H9 (cell line): ENCODE data around the gene DNM1. TPM values are rescaled to one million over a fixed set of nuclear protein-coding genes. Genes with fewer than 3 reads are reported as not detected.
"Not testable (repeated sequence)": the region's sequence is repeated elsewhere in the genome, so short reads cannot be mapped to it uniquely, and the experiment has no call there.

Source experiments
- DNase-seq: peaks from one replicate; pipeline ENCODE4 v3.0.0-alpha.2; 2017
- H2AFZ ChIP-seq: one replicate; pipeline ENCODE4 v1.6.1; 2013; ENCODE audit warnings: mild to moderate bottlenecking, low read length, control low read depth, moderate library complexity
- H2AK5ac ChIP-seq: 2 replicates; pipeline ENCODE4 v1.6.1; 2013; ENCODE audit warnings: low read length, control low read depth, mixed read lengths; ENCODE audit not compliant: insufficient read length
- H2BK120ac ChIP-seq: one replicate; pipeline ENCODE4 v1.6.1; 2013; ENCODE audit warnings: low read depth, mild to moderate bottlenecking, low read length, control low read depth, inconsistent platforms; ENCODE audit not compliant: poor library complexity, severe bottlenecking
- H2BK12ac ChIP-seq: 2 replicates; pipeline ENCODE4 v1.6.1; 2013; ENCODE audit warnings: low read length, control low read depth, mixed read lengths, low read depth; ENCODE audit not compliant: insufficient read length
- H2BK15ac ChIP-seq: 2 replicates; pipeline ENCODE4 v1.6.1; 2013; ENCODE audit warnings: low read depth, low read length, control low read depth
- H2BK20ac ChIP-seq: one replicate; pipeline ENCODE4 v1.6.1; 2013; ENCODE audit warnings: low read depth, mild to moderate bottlenecking, low read length, control low read depth, inconsistent platforms; ENCODE audit not compliant: poor library complexity, severe bottlenecking
- H2BK5ac ChIP-seq: 2 replicates; pipeline ENCODE4 v1.6.1; 2013; ENCODE audit warnings: low read length, control low read depth, mixed read lengths; ENCODE audit not compliant: insufficient read length
- H3K14ac ChIP-seq: 2 replicates; pipeline ENCODE4 v1.6.1; 2013; ENCODE audit warnings: low read length, control low read depth; ENCODE audit not compliant: insufficient read depth
- H3K18ac ChIP-seq: 2 replicates; pipeline ENCODE4 v1.6.1; 2013; ENCODE audit warnings: low read depth, mild to moderate bottlenecking, mixed read lengths, low read length, control low read depth; ENCODE audit not compliant: insufficient read length
- H3K23ac ChIP-seq: 2 replicates; pipeline ENCODE4 v1.6.1; 2013; ENCODE audit warnings: low read length, control low read depth, mixed read lengths, low read depth; ENCODE audit not compliant: insufficient read length
- H3K23me2 ChIP-seq: 2 replicates; pipeline ENCODE4 v1.6.1; 2013; ENCODE audit warnings: low read depth, mild to moderate bottlenecking, mixed read lengths, low read length, control low read depth; ENCODE audit not compliant: insufficient read length, poor library complexity, severe bottlenecking
- H3K27ac ChIP-seq: 2 replicates; pipeline ENCODE4 v1.5.1; 2013; ENCODE audit warnings: low read length, control low read depth, mixed read lengths, low read depth; ENCODE audit not compliant: insufficient read length
- H3K27me3 ChIP-seq: 2 replicates; pipeline ENCODE4 v1.6.1; 2013; ENCODE audit warnings: low read length, control low read depth, inconsistent platforms; ENCODE audit not compliant: insufficient read depth
- H3K4ac ChIP-seq: 2 replicates; pipeline ENCODE4 v1.6.1; 2013; ENCODE audit warnings: low read depth, mild to moderate bottlenecking, control low read depth, inconsistent platforms, low read length, moderate library complexity
- H3K4me1 ChIP-seq: 2 replicates; pipeline ENCODE4 v1.6.1; 2013; ENCODE audit warnings: low read length, control low read depth, inconsistent platforms; ENCODE audit not compliant: insufficient read depth
- H3K4me2 ChIP-seq: 2 replicates; pipeline ENCODE4 v1.6.1; 2013; ENCODE audit warnings: low read length, control low read depth, mixed read lengths; ENCODE audit not compliant: insufficient read length, insufficient read depth
- H3K56ac ChIP-seq: 2 replicates; pipeline ENCODE4 v1.6.1; 2013; ENCODE audit warnings: low read depth, mild to moderate bottlenecking, mixed read lengths, low read length, control low read depth; ENCODE audit not compliant: insufficient read length
- H3K79me1 ChIP-seq: 2 replicates; pipeline ENCODE4 v1.6.1; 2013; ENCODE audit warnings: low read depth, mild to moderate bottlenecking, moderate library complexity, low read length, control low read depth, inconsistent platforms; ENCODE audit not compliant: insufficient read depth, poor library complexity, severe bottlenecking
- H3K79me2 ChIP-seq: 2 replicates; pipeline ENCODE4 v1.6.1; 2013; ENCODE audit warnings: low read length, control low read depth, inconsistent platforms; ENCODE audit not compliant: insufficient read depth
- H3K9ac ChIP-seq: 2 replicates; pipeline ENCODE4 v1.6.1; 2013; ENCODE audit warnings: low read length, control low read depth, mixed read lengths; ENCODE audit not compliant: insufficient read length; ENCODE audit errors: extremely low read depth
- H3K9me3 ChIP-seq: one replicate; pipeline ENCODE4 v1.6.1; 2013; ENCODE audit warnings: low read depth, low read length, inconsistent platforms; ENCODE audit not compliant: control insufficient read depth
- H3T11ph ChIP-seq: one replicate; pipeline ENCODE4 v1.6.1; 2013; ENCODE audit warnings: mild to moderate bottlenecking, low read length, control low read depth, inconsistent platforms
- H4K20me1 ChIP-seq: one replicate; pipeline ENCODE4 v1.6.1; 2013; ENCODE audit not compliant: control insufficient read depth, insufficient read length, insufficient read depth
- H4K5ac ChIP-seq: 2 replicates; pipeline ENCODE4 v1.6.1; 2013; ENCODE audit warnings: low read depth, mild to moderate bottlenecking, mixed read lengths, low read length, control low read depth; ENCODE audit not compliant: insufficient read length
- H4K8ac ChIP-seq: replicated peaks from 2 replicates; pipeline ENCODE4 v1.6.1; 2013; ENCODE audit warnings: low read length, control low read depth, mixed read lengths, low read depth; ENCODE audit not compliant: insufficient read length
- H4K91ac ChIP-seq: 2 replicates; pipeline ENCODE4 v1.6.1; 2013; ENCODE audit warnings: low read depth, mild to moderate bottlenecking, moderate library complexity, mixed read lengths, low read length, control low read depth; ENCODE audit not compliant: insufficient read length
- H3K27ac Mint-ChIP-seq, 3 experiments: 2 replicates in 2 of 3; 3 replicates in 1 of 3; pipeline ENCODE4 v1.8.0; 2020 to 2021; ENCODE audit warnings: mixed read lengths in 3 of 3, mild to moderate bottlenecking in 1 of 3, moderate library complexity in 1 of 3
- H3K27me3 Mint-ChIP-seq: 2 replicates; pipeline ENCODE4 v1.8.0; 2021; ENCODE audit warnings: low read depth, mild to moderate bottlenecking, moderate library complexity, mixed read lengths
- H3K36me3 Mint-ChIP-seq, 3 experiments: 2 replicates in 2 of 3; 3 replicates in 1 of 3; pipeline ENCODE4 v1.8.0; 2020 to 2021; ENCODE audit warnings: low read depth in 3 of 3, mixed read lengths in 3 of 3; ENCODE audit not compliant: insufficient read depth in 1 of 3
- H3K4me1 Mint-ChIP-seq, 2 experiments: 2 replicates each; pipeline ENCODE4 v1.8.0; 2020; ENCODE audit warnings: mixed read lengths in 2 of 2
- H3K4me3 Mint-ChIP-seq, 2 experiments: 2 replicates in 1 of 2; 3 replicates in 1 of 2; pipeline ENCODE4 v1.8.0; 2020 to 2021; ENCODE audit warnings: mild to moderate bottlenecking in 2 of 2, mixed read lengths in 2 of 2, moderate library complexity in 1 of 2
- H3K9me3 Mint-ChIP-seq, 2 experiments: 2 replicates in 1 of 2; 3 replicates in 1 of 2; pipeline ENCODE4 v1.8.0; 2020; ENCODE audit warnings: mild to moderate bottlenecking in 2 of 2, mixed read lengths in 2 of 2, moderate library complexity in 1 of 2
- CTCF ChIP-seq: fragments of 200-600 bp; sonication (generic); conservative IDR thresholded peaks from 3 replicates; pipeline ENCODE4 v1.8.0; 2021; ENCODE audit warnings: antibody characterized with exemption, mild to moderate bottlenecking
- WGBS: extraction: QIAGEN DNeasy Blood & Tissue Kit; methylation state at CpG from one replicate; pipeline ENCODE4 v1.1.7; 2013; ENCODE audit warnings: missing lambda C conversion rate, low lambda C conversion rate, mixed read lengths; ENCODE audit not compliant: insufficient read length; ENCODE audit errors: extremely low coverage; 5-methylcytosine and 5-hydroxymethylcytosine counted together
- total RNA-seq: library from RNA; stranded (reverse); gene quantifications from 2 replicates; pipeline ENCODE4 v1.2.1, GENCODE V29; 2021

The DNM1 gene
- total RNA-seq, 1 experiment from 2014 or later: 58.0 TPM

- WGBS: no CpG with 5 or more reads among the region's 12 CpGs
- H3K18ac ChIP-seq, H4K5ac ChIP-seq, H2AK5ac ChIP-seq, H4K8ac ChIP-seq, H3K9me3 ChIP-seq, H3K27me3 ChIP-seq, H3K27me3 Mint-ChIP-seq, H3K27ac ChIP-seq, H3K4ac ChIP-seq, H2AFZ ChIP-seq, H4K91ac ChIP-seq, H3K4me3 Mint-ChIP-seq, H3K79me1 ChIP-seq, H3K9me3 Mint-ChIP-seq, H3T11ph ChIP-seq, H3K4me1 ChIP-seq, H2BK12ac ChIP-seq, H3K23me2 ChIP-seq, H3K4me2 ChIP-seq, H3K14ac ChIP-seq, H2BK120ac ChIP-seq, H3K23ac ChIP-seq, H3K56ac ChIP-seq, H4K20me1 ChIP-seq, H2BK5ac ChIP-seq, H3K9ac ChIP-seq, H3K4me1 Mint-ChIP-seq, H3K79me2 ChIP-seq, H2BK20ac ChIP-seq, H2BK15ac ChIP-seq, H3K27ac Mint-ChIP-seq: not testable (repeated sequence)
- peaks cover 49 to 71% (median 64%) of the 10 kb centered on the region in 3 experiments for H3K36me3 Mint-ChIP-seq
- peak; percentile 77 for DNase-seq
- peak; percentile 67 for TF ChIP-seq CTCF
Measured at GRCh38 chr9:128181480-128181879, 21.7 kb upstream of the DNM1 start.
